IMR-90 (cell line): Measurements from ENCODE around the gene OSBPL9. TPM values are rescaled to one million over a fixed set of nuclear protein-coding genes. Genes with fewer than 3 reads are reported as not detected.
A peak's percentile ranks its signal among the peaks of the same experiment; 100 is the strongest.

Experiments used
- ATAC-seq: fragments of 200-7000 bp; cut with Tn5 transposase; 2 replicates; pipeline ENCODE4 v1.9.1; 2020; ENCODE audit warnings: low read depth, mild to moderate bottlenecking, moderate library complexity
- BruUV-seq: library from RNA; stranded (reverse); fragments of 400-500 nt; replicated peaks from 2 replicates; lab custom pipeline; 2021; lab: Mats Ljungman, UMichigan
- CTCF ChIA-PET: fragments of 300-600 bp; formaldehyde crosslinking; extraction: SDS; loops from one replicate; lab custom pipeline; 2021; ENCODE audit warnings: antibody characterized with exemption; lab: Yijun Ruan, JAX
- POLR2A ChIA-PET: fragments of 300-600 bp; sonication (Branson Sonifier 250); formaldehyde crosslinking; loops from one replicate; lab custom pipeline; 2022; ENCODE audit warnings: antibody characterized with exemption; ENCODE audit not compliant: unreplicated experiment; lab: Charles Lee
- DNase-seq: peaks from one replicate; pipeline ENCODE4 v3.0.0; 2013
- H2AFZ ChIP-seq: replicated peaks from 2 replicates; pipeline ENCODE3; 2013; ENCODE audit warnings: low read length, mild to moderate bottlenecking; ENCODE audit not compliant: poor library complexity
- H2AK5ac ChIP-seq: 2 replicates; pipeline ENCODE4 v1.6.1; 2013; ENCODE audit warnings: low read depth, low read length, inconsistent platforms
- H2AK9ac ChIP-seq: replicated peaks from 2 replicates; pipeline ENCODE3; 2013; ENCODE audit warnings: mild to moderate bottlenecking, low read depth, low read length, moderate library complexity; ENCODE audit not compliant: poor library complexity
- H2BK120ac ChIP-seq: 2 replicates; pipeline ENCODE4 v1.6.1; 2013; ENCODE audit warnings: low read depth, low read length, inconsistent platforms
- H2BK15ac ChIP-seq: 3 replicates; pipeline ENCODE4 v1.6.1; 2013; ENCODE audit warnings: low read depth, low read length, inconsistent platforms
- H2BK20ac ChIP-seq: 2 replicates; pipeline ENCODE4 v1.6.1; 2013; ENCODE audit warnings: low read depth, mild to moderate bottlenecking, inconsistent platforms, low read length, moderate library complexity
- H2BK5ac ChIP-seq: 2 replicates; pipeline ENCODE4 v1.6.1; 2013; ENCODE audit warnings: mild to moderate bottlenecking, low read depth, low read length, inconsistent platforms; ENCODE audit not compliant: poor library complexity, severe bottlenecking
- H3K14ac ChIP-seq: replicated peaks from 2 replicates; pipeline ENCODE4 v1.6.1; 2013; ENCODE audit warnings: low read depth, low read length, inconsistent platforms
- H3K18ac ChIP-seq: 2 replicates; pipeline ENCODE4 v1.6.1; 2013; ENCODE audit warnings: low read depth, low read length, control low read depth
- H3K23ac ChIP-seq: 2 replicates; pipeline ENCODE4 v1.6.1; 2013; ENCODE audit warnings: low read depth, low read length, inconsistent platforms
- H3K27ac ChIP-seq: 2 replicates; pipeline ENCODE4 v1.5.1; 2013; ENCODE audit warnings: mild to moderate bottlenecking, control low read depth, low read length; ENCODE audit not compliant: insufficient read depth
- H3K27me3 ChIP-seq: 2 replicates; pipeline ENCODE4 v1.6.1; 2013; ENCODE audit warnings: low read length; ENCODE audit not compliant: control insufficient read depth, insufficient read depth
- H3K36me3 ChIP-seq: 2 replicates; pipeline ENCODE4 v1.6.1; 2013; ENCODE audit warnings: low read length, mixed read lengths; ENCODE audit not compliant: control insufficient read depth, insufficient read depth
- H3K4ac ChIP-seq: 2 replicates; pipeline ENCODE4 v1.6.1; 2013; ENCODE audit warnings: low read depth, low read length, inconsistent platforms
- H3K4me1 ChIP-seq: 2 replicates; pipeline ENCODE4 v1.6.1; 2013; ENCODE audit warnings: low read length, mixed read lengths; ENCODE audit not compliant: control insufficient read depth, insufficient read depth
- H3K4me2 ChIP-seq: 2 replicates; pipeline ENCODE4 v1.6.1; 2013; ENCODE audit warnings: low read depth, mild to moderate bottlenecking, control low read depth, low read length, moderate library complexity
- H3K4me3 ChIP-seq: 2 replicates; pipeline ENCODE4 v1.5.1; 2013; ENCODE audit warnings: low read depth, mild to moderate bottlenecking, control low read depth, low read length, moderate library complexity; ENCODE audit not compliant: insufficient read depth
- H3K56ac ChIP-seq: 2 replicates; pipeline ENCODE4 v1.6.1; 2013; ENCODE audit warnings: low read length, inconsistent platforms; ENCODE audit not compliant: insufficient read depth; ENCODE audit errors: extremely low read depth
- H3K79me1 ChIP-seq, 2 experiments: 2 replicates each; pipeline ENCODE4 v1.6.1; 2013; ENCODE audit warnings: low read length in 2 of 2, inconsistent platforms in 1 of 2, low read depth in 1 of 2
- H3K9ac ChIP-seq: 2 replicates; pipeline ENCODE4 v1.6.1; 2013; ENCODE audit warnings: low read depth, low read length, control low read depth
- H3K9me1 ChIP-seq: 2 replicates; pipeline ENCODE4 v1.6.1; 2013; ENCODE audit warnings: low read length, inconsistent platforms; ENCODE audit not compliant: insufficient read depth
- H3K9me3 ChIP-seq: 2 replicates; pipeline ENCODE4 v1.6.1; 2013; ENCODE audit warnings: low read length; ENCODE audit not compliant: control insufficient read depth, insufficient read depth
- H4K20me1 ChIP-seq: 2 replicates; pipeline ENCODE4 v1.6.1; 2013; ENCODE audit warnings: low read length, inconsistent platforms; ENCODE audit not compliant: insufficient read depth
- H4K5ac ChIP-seq: 2 replicates; pipeline ENCODE4 v1.6.1; 2013; ENCODE audit warnings: mild to moderate bottlenecking, low read depth, low read length, control low read depth
- H4K8ac ChIP-seq, 2 experiments: 2 replicates each; pipeline ENCODE4 v1.6.1; 2013; ENCODE audit warnings: low read depth in 2 of 2, low read length in 2 of 2, control low read depth in 1 of 2, inconsistent platforms in 1 of 2
- H4K91ac ChIP-seq: 2 replicates; pipeline ENCODE4 v1.6.1; 2013; ENCODE audit warnings: low read depth, low read length, inconsistent platforms; ENCODE audit not compliant: insufficient read depth
- BHLHE40 ChIP-seq: fragments of 150-350 bp; IDR thresholded peaks from 2 replicates; pipeline ENCODE4 v1.6.1; 2016; ENCODE audit warnings: mild to moderate bottlenecking, low read depth, low read length
- CEBPB ChIP-seq: IDR thresholded peaks from 2 replicates; pipeline ENCODE4 v1.6.1; 2012; ENCODE audit warnings: low read depth, low read length, improper control_type of control experiment
- CHD1 ChIP-seq: IDR thresholded peaks from 2 replicates; pipeline ENCODE4 v1.6.1; 2012; ENCODE audit warnings: low read depth, low read length, improper control_type of control experiment
- CTCF ChIP-seq: conservative IDR thresholded peaks from 2 replicates; pipeline ENCODE4 v1.5.1; 2012; ENCODE audit warnings: mild to moderate bottlenecking, low read depth, low read length, improper control_type of control experiment
- ELK1 ChIP-seq: fragments of 150-350 bp; IDR thresholded peaks from 2 replicates; pipeline ENCODE4 v1.6.1; 2016; ENCODE audit warnings: low read depth, mild to moderate bottlenecking, low read length, moderate library complexity, borderline replicate concordance
- FOS ChIP-seq: fragments of 150-350 bp; IDR thresholded peaks from 2 replicates; pipeline ENCODE4 v1.6.1; 2016; ENCODE audit warnings: low read depth, low read length
- MAFK ChIP-seq: IDR thresholded peaks from 2 replicates; pipeline ENCODE4 v1.6.1; 2012; ENCODE audit warnings: low read depth, low read length, improper control_type of control experiment
- MAZ ChIP-seq: IDR thresholded peaks from 2 replicates; pipeline ENCODE4 v1.6.1; 2012; ENCODE audit warnings: low read depth, mild to moderate bottlenecking, low read length, improper control_type of control experiment, moderate library complexity, borderline replicate concordance
- MXI1 ChIP-seq: IDR thresholded peaks from 2 replicates; pipeline ENCODE4 v1.6.1; 2012; ENCODE audit warnings: low read depth, mild to moderate bottlenecking, low read length, moderate library complexity, borderline replicate concordance
- NFE2L2 ChIP-seq: fragments of 150-350 bp; IDR thresholded peaks from 2 replicates; pipeline ENCODE4 v1.6.1; 2016; ENCODE audit warnings: low read depth, mild to moderate bottlenecking, low read length
- POLR2A ChIP-seq: IDR thresholded peaks from 2 replicates; pipeline ENCODE4 v1.6.1; 2012; ENCODE audit warnings: mild to moderate bottlenecking, low read depth, low read length
- RAD21 ChIP-seq: IDR thresholded peaks from 2 replicates; pipeline ENCODE4 v1.6.1; 2012; ENCODE audit warnings: low read length, improper control_type of control experiment
- RCOR1 ChIP-seq: IDR thresholded peaks from 2 replicates; pipeline ENCODE4 v1.6.1; 2012; ENCODE audit warnings: mild to moderate bottlenecking, low read length, improper control_type of control experiment; ENCODE audit not compliant: insufficient replicate concordance
- RFX5 ChIP-seq: IDR thresholded peaks from 2 replicates; pipeline ENCODE4 v1.8.0; 2012; ENCODE audit warnings: low read depth, mild to moderate bottlenecking, low read length, moderate library complexity
- SMC3 ChIP-seq: fragments of 150-350 bp; IDR thresholded peaks from 2 replicates; pipeline ENCODE4 v1.6.1; 2016; ENCODE audit warnings: low read depth, mild to moderate bottlenecking, antibody characterized with exemption, low read length, moderate library complexity
- WGBS, 2 experiments: methylation state at CpG; one replicate each; pipeline versions ENCODE4 v1.1.5 to v1.1.7; 2013; ENCODE audit warnings: missing lambda C conversion rate in 2 of 2; ENCODE audit not compliant: insufficient read length in 1 of 2; ENCODE audit errors: extremely low coverage in 2 of 2; 5-methylcytosine and 5-hydroxymethylcytosine counted together
- dilution Hi-C: fragments of 300-500 bp; cut with HindIII; formaldehyde crosslinking; loops from one replicate; pipeline ENCODE4 v1.14.3; 2018; ENCODE audit warnings: low sequenced_read_pairs; ENCODE audit not compliant: unreplicated experiment
- in situ Hi-C: fragments of 300-500 bp; cut with MboI; formaldehyde crosslinking; loops from 3 replicates; pipeline ENCODE4 v1.14.3; 2019; ENCODE audit warnings: low sequenced_read_pairs, inconsistent platforms, mixed read lengths
- intact Hi-C: fragments of 100-400 bp; cut with micrococcal nuclease; formaldehyde crosslinking; loops from 2 replicates; pipeline ENCODE4 v1.10.0; 2022
- polyA plus RNA-seq, 3 experiments: library from polyadenylated mRNA; depleted of rRNA; stranded (reverse); fragments of >200 nt; gene quantifications; 2 replicates each; pipeline ENCODE4 v1.2.3, GENCODE V29; 2012; ENCODE audit warnings: low replicate concordance in 1 of 3
- total RNA-seq: library from RNA; depleted of rRNA; stranded (reverse); fragments of >200 nt; gene quantifications from 2 replicates; pipeline ENCODE4 v1.2.3, GENCODE V29; 2012
- TF ChIP-seq, protein P1 (sequence below): fragments of 150-350 bp; IDR thresholded peaks from 2 replicates; pipeline ENCODE4 v1.6.1; 2017; ENCODE audit warnings: mild to moderate bottlenecking, antibody characterized with exemption, low read length, low read depth

OSBPL9 gene
- total and polyA plus RNA-seq, 2 of the 4 experiments (the other 2 are of a cell fraction) = 51.4 to 127 TPM

- no peak overlapping the region for H3K56ac ChIP-seq
- H2BK5ac ChIP-seq = no peak overlapping the region
- H3K4me1 ChIP-seq = no peaks in the 10 kb centered on the region; the same call in 1 of the 2 replicates
- no CpG with 5 or more reads among the region's 1 CpG for WGBS, 2 experiments
- DNase-seq (no peak), ATAC-seq (no peak)
- H3K23ac ChIP-seq = 0 out of 2 replicates have a peak overlapping the region, but pooled peaks have one; percentile 20
- H2AK9ac ChIP-seq = no peak overlapping the region
- no peak overlapping the region for H3K4ac ChIP-seq
- no peak overlapping the region for H2BK15ac ChIP-seq
- peaks cover 21% of the 10 kb centered on the region for H3K36me3 ChIP-seq
- no peak overlapping the region for H4K8ac ChIP-seq
- no peak overlapping the region for H3K14ac ChIP-seq
- intact Hi-C loops (loop anchor here (5.0 kb wide), 1 partner anchor 35 kb away; no protein-coding TSS in a partner anchor), in situ Hi-C loops (no loop called here), dilution Hi-C loops (no loop called here)
- ChIA-PET POLR2A (no interaction called here), CTCF (no interaction called here)
- no peak overlapping the region for H2AK5ac ChIP-seq
- peaks cover 24 to 46% of the 10 kb centered on the region in 2 experiments for H3K79me1 ChIP-seq
- no peak overlapping the region for H3K4me2 ChIP-seq
- no peak overlapping the region for H3K9ac ChIP-seq
- H2BK120ac ChIP-seq = no peak overlapping the region
- H3K4me3 ChIP-seq = no peak overlapping the region
- H4K5ac ChIP-seq = no peak overlapping the region
- no peak overlapping the region for H2AFZ ChIP-seq
- TF ChIP-seq CHD1 = no peak
- TF ChIP-seq, protein P1, sequence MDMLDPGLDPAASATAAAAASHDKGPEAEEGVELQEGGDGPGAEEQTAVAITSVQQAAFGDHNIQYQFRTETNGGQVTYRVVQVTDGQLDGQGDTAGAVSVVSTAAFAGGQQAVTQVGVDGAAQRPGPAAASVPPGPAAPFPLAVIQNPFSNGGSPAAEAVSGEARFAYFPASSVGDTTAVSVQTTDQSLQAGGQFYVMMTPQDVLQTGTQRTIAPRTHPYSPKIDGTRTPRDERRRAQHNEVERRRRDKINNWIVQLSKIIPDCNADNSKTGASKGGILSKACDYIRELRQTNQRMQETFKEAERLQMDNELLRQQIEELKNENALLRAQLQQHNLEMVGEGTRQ = no peak
- TF ChIP-seq MXI1 = no peak
- TF ChIP-seq POLR2A = no peak
- no peak for TF ChIP-seq BHLHE40
- no peak for TF ChIP-seq RCOR1
- no peak for TF ChIP-seq RAD21
- TF ChIP-seq CEBPB = no peak
- no peak for TF ChIP-seq SMC3
- TF ChIP-seq MAFK = no peak
- no peak for TF ChIP-seq ELK1
- no peak for TF ChIP-seq NFE2L2
- no peak for TF ChIP-seq MAZ
- TF ChIP-seq CTCF = no peak
- no peak for TF ChIP-seq FOS
- no peak for TF ChIP-seq RFX5
- H3K9me3 ChIP-seq = no peaks in the 10 kb centered on the region
- no peak overlapping the region for H4K91ac ChIP-seq
- H2BK20ac ChIP-seq = no peak overlapping the region
- H3K9me1 ChIP-seq = no peaks in the 10 kb centered on the region
- no peaks in the 10 kb centered on the region for H3K27me3 ChIP-seq
- BruUV-seq = no TSS peak
- no peak overlapping the region for H3K18ac ChIP-seq
- no peaks in the 10 kb centered on the region for H4K20me1 ChIP-seq
- no peak overlapping the region for H3K27ac ChIP-seq
These were observed 220.4 kb downstream of the OSBPL9 start for GRCh38 chr1:51837243-51837642.
